Amniotic stem cell (primary cell): Measurements from ENCODE around the gene ARHGAP15.

Experiments used
- DNase-seq: peaks from one replicate; lab custom pipeline; 2025; lab: John Stamatoyannopoulos, UW

ARHGAP15 gene

DNA sequence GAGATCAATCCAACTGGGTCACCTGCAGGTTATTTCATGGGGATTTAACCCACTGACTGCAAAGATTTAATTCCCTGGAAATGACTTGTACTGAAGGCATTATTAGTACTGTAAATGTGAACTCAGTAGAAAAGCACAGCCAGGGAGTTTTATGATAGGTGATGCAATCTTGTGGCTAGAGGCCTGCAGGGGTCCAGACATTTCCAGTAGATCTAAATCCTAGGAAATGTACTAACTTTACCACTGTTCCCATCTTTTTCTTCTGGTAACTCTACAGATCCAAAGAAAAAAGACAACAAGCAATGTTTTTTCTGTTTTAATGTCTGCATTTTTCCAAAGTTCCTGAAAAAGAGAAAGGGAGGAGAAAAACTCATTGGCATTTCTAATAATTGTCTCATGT lies 500.1 kb downstream of the ARHGAP15 start:
- peak; percentile 3 for DNase-seq

DNA sequence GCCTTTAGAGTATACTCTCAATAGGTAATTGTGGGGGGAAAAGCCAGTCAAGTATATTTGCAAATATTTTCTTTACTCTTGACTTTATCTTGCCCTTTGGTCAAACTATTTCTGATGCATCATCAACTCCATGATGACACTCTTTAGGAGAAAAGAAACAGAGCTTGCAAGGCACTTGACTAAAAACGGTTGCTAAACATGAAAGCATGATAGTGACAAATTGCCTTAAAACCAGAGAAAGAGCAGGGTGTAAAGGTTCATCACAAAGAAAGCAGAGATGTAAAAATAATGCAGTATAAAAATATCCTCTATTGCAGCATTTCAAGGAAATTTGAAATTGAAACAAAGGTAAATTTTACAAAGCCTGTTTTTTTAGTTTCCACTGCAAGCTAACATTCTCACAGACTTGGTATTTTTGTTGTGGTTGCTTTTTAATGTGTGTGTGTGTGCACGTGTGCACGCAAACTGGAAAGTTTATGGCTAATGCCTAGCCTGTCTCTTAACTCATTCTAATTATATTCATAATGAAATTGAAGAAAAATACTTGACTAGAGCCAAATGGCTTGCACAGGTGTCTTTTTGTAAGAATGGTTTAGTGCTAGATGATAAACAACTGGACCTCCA lies 503.6 kb downstream of the ARHGAP15 start:
- no peak for DNase-seq

DNA sequence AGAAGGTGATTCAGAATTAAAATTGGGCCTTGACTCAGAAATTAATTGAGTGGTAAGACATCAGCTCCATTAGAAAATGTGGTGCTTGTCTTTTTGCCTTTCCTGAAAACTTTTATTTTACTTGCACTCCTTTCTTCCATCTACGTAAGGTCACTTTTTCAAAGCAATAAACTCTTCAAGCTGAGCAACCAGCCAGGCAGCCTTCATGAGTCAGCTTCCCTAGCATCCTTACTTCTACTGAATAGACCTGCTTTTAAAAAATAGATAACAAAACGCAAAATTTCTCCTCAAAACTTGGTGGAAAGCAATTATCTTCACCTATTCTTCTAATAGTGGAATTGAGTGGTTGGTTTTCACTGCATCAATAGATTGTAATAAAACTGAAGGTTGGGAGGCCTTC lies 504.2 kb downstream of the ARHGAP15 start:
- DNase-seq, result no peak

DNA sequence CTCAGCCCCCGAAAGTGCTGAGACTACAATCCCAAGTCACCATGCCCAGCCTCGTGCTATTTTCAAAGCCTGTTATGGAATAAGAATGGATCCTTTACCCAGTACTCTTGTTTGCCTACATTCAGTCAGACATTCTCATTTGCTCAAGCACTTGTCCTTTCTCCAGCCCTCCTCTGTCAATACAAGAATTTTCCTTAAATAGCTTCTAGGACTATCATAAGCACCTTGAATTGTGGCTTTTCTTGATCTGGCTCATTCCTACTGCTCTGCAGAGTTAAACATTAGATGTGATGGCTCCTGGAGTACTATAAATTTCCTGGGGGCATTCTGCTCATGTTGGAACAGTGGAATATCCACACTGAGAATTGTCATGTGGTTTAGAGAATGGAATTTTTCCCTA lies 506.1 kb downstream of the ARHGAP15 start:
- DNase-seq, result no peak

DNA sequence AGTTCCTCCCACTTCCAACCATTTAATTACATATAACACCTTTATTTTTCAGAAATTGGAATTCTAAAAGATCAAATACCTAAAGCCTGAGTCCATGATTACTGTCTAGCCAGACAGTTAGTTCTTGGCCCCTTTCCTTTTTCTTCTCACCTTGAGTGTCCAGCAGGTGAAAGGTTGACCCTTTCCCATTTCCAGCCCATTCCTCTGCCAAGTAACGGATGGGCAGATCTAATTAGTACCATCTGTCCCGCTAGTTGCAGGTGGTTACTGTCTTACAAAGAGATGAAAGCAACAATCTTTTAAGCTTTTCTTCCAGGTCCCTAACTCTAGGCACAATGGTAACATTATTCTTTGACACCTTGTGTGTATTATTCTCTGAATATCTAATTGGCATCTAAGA lies 506.7 kb downstream of the ARHGAP15 start:
- DNase-seq, result no peak

DNA sequence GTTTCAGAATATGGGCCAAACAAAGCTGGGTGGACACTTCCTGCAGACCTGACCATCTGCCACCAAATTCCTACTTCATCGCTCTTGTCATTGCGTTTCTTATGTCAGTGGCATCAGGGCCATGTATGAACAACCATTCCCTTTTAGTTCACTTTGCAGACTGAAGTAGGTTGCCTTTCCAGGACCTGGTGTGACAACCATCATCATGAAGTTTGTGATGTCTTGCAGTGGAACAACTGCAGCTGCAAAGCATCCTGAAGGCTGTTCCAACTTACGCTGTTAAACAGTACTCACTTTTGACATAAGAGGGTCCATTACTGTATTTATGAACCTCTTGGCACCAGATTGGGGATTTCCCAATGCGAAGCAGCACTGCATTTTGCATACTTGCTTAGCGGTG lies 511.6 kb downstream of the ARHGAP15 start:
- DNase-seq, result no peak

DNA sequence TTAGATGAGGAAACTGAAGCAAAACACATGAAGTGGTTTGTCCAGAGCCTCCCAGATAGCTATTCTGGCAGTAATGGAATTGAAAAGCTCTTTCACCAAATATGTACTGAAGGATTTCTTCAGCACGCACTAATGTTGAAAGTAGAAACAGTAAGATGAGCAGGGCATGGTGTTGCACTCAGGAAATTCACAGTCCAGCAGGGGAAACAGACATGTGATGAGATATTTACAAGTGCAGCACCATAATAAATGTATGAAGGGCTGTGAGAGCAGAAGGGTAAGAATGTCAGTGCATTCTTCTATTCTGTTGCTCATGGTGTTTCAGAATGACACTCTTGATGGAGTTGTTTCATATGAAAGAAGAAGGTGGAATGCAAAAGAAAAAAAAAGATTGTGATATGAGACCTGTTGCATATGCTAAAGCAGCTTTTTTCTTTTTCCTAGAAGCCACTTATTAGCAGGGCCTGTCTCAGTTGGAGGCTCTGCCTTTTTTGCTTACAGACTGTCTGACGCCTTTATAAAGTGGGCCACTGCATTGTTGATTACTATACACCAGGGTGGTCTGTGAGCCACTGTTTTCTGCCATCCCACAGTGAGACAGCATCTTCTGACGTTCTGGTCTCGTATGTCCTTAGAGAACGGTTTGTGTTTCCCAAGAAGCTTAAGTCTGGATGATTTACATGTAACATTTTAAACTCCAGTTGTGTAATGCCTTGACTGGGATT lies 516.9 kb downstream of the ARHGAP15 start:
- DNase-seq, result no peak

DNA sequence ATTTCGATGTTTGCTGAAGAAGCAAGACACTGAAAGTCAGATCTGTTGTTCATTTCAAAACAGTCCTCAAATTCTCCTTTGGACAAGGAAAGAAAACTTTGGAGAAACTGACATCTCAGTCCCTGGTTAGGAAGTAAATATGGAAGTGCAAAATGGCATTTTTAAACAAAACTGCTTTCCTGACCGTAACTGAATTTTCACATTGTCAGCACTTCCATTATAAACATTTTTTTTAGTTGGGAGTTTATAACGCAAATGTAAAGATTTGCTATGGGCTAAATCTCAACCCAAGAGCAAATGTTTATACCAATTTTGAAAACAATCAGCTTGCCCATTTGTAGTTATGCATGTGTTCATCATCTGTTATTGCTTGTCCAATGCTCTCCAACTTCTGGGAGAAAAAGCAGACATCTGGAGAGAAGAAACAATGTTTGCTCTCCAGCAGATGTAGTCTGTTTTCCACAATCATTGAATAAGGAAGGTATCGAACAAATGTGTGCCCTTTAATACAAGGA lies 520.1 kb downstream of the ARHGAP15 start:
- DNase-seq, result no peak

DNA sequence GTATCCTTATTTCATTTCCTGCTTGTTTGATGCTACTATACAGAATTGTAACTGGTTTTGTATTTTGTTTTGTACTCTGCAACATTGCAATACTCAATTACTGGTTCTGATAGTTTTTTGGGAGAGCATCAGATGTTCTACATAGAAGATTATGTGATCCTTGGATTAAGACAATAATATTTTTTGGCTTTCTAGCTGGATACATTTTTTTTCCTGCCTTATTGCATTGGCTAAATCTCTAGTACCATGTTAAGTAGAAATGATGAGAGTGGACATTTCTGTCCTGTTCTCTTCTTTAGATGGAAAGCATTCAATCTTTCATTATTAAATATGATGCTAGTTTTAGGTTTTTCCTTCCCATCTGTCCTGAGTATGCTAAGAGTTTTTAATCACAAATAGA lies 523.5 kb downstream of the ARHGAP15 start:
- DNase-seq, result no peak

DNA sequence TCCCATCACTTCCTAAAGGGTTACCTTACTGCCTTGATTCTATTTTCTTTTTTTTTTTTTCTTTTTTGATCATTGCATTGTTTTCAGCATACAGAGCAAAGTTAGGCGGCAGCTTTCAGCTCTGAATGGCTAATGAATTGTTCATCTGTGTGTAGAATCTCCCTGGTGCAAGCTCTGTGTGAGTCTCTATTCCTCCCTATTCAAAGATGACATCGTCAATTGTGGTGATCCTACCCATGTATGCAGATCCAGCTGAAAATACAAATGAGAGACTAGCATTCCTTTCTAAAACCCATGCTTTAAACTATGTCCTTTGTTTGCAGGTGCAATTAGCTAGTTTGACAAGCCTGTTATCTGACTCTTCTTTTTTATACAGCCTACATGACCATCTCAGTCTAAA lies 539.0 kb downstream of the ARHGAP15 start:
- no peak for DNase-seq

DNA sequence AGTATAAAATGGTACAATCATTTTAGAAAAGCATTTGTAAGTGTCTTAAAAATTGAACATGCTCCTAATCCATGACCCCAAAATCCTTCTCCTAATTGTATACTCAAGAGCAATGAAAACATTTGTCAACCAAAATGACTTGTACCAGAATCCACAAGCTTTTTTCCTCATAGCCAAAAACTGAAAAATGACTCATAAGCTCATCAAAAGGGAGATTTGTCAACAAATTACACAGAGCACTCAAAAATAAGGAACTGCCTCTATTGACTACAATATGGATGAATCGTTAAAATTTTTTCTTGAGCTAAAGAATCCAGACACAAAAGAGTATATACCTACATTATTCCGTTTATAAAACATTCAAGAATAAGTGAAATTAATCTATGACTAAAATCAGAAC lies 544.8 kb downstream of the ARHGAP15 start:
- no peak for DNase-seq

DNA sequence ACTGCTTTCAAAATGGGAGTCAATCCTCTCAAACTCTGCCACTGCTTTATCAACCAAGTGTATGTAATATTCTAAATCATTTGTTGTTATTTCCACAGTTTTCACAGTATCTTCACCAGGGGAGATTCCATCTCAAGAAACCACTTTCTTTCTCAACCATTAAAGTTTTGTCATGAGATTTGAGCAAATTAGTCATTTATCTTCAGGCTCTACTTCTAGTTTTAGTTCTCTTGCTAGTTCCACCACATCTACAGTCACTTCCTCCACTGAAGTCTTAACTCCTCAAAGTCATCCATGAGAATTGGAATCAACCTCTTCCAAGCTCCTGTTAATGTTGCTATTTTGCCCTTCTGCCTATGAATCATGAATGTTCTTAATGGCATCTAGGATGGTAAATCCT lies 545.8 kb downstream of the ARHGAP15 start:
- no peak for DNase-seq

DNA sequence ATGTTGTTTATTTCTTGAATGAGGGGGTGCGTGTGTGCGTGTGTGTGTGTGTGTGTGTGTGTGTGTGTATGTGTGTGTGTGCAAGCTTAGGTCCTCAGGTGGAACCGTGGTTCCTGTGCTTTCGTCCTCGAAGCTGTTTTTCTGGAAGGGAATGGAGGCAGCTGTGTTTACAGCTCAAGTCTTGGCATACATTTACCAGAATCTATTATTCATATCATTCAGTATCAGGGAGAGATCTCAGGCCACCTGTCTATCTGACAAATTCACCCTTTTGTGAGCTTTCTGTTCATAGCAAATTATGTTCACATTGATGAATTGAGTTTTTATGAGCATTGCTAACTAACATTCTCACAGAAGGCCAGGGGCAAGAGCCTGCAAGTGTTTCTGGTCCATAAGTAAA lies 550.4 kb downstream of the ARHGAP15 start:
- no peak for DNase-seq

DNA sequence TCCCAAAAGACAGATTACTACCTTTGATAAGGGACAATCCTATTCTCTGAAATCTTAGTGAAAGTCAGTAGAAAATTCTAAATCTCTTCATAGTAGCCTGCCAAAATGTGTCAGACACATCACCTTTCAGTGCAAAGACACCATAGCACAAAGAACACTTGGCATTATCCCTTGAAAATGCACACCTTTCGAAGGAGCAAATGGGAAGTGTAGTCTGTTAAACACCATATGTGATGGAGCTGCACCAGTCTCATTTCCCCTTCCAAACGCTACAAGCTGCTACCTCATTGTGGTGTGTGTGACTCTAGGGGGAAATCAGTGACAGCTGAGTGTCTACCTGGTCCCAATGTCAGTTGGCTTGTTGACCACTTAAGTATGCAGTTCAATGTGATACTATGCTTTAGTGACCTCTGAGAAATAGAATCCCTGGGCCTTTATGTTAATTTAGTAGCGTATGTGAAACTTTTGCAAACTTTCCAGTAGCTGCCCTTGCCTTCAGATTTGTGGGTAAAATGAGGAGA lies 551.7 kb downstream of the ARHGAP15 start:
- no peak for DNase-seq

DNA sequence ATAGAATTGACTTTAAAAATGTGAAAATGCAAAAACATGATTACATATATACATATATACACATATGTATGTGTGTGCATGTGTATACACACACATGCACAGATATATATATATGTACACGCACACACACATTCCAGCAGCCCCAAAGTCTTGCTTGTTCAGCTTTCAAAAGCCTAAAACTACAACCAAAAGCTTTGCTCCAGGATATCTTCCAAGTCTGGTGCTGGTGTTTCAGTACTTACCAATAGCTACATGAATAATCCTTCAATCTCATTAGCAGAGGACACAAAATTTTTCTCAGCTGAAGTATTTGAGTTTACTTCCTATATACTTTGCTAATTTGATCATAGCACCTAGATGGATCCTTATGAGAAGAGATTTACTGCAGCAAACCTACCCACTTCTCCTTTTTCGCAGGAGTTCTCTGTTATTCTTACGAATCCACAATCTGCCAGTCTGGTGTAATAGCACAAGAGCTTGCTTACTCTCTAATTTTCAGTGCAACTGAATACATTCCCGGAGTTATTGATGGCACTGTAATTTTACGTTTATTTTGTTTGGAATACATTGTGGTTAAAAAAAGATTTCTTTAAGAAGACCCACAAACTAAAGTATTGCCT lies 553.3 kb downstream of the ARHGAP15 start:
- no peak for DNase-seq

DNA sequence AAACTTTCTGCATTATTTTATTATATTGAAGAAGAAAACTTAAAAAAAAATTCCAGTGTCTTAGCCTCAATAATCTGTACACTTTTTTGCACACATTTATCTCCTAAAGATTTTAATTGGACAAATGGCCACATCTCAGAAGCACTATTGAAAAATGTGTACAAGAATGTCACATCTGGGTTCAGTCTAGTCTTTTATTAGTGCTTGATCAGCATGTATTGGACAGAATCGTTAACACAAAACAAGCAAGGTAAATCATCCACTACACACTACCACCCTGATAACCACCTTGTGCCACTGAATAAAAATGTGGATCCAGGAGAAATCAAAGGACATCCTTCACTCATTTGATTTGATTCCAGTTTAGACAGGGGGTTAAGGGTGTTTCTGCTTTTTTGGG lies 554.8 kb downstream of the ARHGAP15 start:
- no peak for DNase-seq

DNA sequence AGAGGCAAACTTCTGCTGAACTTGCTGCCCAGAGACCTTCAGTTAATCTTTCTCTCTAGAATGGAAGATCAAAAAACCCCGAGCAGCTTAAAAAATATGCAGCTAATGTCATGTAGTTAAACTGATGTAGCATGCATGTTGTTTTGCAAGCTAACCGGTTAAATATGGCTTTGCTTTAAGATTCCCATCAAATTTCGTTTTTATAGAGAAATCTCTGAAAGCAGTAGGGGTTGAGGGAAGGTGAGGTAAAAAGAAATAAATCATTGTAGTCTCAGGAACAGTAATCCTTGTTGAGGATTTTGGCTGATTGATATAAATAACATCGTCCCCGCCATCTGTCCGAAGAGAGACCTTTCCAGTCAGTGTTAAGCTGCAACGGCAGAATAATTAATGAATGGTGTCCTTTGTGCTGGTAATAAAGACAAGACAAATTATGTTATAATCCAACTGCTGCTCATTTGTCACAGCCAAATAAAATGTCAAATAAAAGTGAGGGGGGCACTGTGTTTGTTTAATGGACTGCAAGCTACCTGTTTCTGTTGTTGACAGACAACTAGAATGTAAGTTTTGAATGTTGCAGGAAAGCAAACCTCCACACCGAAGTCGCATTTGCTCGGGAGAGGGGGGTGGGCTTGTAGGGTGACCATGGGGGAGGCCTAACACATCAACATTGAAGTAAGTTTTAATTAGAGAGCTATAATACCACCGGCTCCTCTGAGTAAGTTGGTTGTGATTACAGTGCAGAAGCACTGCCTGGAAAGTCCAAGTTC lies 555.5 kb downstream of the ARHGAP15 start:
- DNase-seq, result no peak

DNA sequence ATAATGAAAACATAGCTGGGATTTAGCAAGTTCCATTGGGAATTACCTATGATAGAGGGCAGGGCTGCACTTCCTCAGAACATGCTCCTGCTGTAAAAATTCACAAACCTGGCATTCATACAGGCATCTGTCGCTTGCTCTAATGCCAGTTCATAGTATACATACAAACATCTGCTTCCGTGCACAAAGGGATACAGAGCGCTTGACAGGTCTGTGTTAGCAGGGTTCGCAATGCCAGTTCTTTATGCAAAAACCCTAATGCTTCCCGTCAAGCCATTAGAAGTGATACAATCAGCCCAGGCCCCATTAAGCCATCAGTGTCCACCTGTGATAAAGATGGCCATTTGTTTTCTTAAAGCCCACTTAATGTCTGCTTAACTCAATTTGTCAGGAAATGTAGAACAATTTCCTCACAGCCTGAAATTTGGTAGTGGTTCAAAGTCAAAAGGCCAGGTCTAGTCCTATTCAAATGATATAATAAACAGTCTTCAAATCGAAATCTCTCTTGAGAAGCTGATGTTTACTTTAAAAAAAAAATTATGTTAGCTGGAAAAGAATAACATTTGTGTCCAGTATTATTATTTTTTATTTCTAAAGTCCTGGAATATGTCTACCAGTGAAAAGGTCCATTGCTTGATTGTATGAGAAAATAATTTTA lies 556.3 kb downstream of the ARHGAP15 start:
- DNase-seq, result no peak

DNA sequence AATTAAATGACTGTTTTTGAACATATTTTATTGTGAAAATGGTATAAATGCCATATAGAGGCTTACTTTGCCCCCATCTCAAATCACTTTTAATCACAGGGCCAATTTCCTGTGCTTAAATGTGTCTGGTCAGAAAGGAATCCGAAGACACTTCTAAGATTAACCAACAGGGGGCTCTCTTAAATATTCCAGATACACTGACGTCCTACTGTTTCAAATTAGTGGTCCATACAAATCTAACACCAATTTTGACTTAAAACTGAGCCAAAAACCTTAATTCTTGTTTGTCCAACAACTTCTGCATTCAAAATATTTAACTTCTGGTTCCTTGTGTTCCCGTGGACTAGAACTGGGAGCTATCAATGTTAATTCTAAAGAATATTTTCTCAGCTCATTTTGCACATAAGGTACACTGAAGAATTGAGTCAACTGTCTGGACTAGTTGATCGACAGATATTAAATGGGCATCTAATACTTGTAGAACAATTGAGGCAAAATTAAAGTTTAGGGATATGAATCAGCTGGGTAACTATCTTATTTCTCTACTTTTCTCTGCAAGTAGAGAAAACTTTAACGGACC lies 557.5 kb downstream of the ARHGAP15 start:
- DNase-seq, result no peak

DNA sequence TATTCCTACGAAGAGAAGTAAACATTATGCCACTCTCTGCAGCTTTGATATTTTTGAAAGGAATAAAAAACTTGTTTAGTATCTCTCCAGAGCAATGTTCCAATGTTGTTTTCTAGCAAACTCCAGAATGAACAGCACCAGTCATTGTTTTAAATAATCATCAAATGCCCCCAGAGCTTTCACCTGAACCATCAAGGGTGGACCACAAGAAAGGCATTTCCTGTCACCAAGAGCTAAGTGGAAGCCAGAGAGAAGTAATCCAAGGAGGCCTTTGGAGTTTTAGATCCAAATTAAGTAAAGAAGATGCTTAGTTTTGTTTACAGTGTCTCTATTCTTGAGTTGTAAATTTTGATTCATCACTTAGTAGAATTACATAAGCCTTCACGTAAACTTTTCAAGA lies 559.0 kb downstream of the ARHGAP15 start:
- no peak for DNase-seq

DNA sequence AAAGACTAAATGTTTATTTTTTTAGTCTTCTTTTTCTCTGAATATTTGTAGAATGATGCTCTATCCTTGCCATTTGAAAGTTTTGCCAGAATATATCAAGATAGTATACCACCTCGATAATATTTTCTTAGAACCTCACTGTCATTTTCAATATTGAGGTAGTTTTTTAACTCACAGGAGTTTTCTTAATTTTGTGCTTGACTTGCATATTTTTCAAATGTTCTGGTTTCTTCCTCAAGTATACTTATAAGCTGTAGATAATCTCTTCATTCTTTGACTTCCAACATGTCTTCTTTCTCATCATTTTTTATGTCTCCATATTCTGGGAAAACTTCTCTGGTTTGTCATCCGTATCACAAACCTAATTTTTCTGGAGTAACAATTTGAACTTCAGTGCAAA lies 559.6 kb downstream of the ARHGAP15 start:
- DNase-seq, result no peak
